ENCODE results near the gene CDH11.
A peak's percentile ranks its signal among the peaks of the same experiment; 100 is the strongest.

Gene CDH11

GRCh38 chr16:65121870-65122723 is at the start of gene CDH11:
CDH11 (minus strand) TSS chr16:65122063; CDS start chr16:65004869, 117,194 bp downstream.
- TF ChIP-seq ZNF274 (IDR thresholded peaks at IDR 0.05; ENCODE audit: low read depth, low read length) (no peak), YY1 (IDR thresholded peaks at IDR 0.05; ENCODE audit: insufficient read depth, insufficient read length) (no peak), SUZ12 (IDR thresholded peaks at IDR 0.05; ENCODE audit: extremely low read depth, insufficient read depth, insufficient read length) (no peak)
- Histone ChIP-seq H3K9ac (ENCODE audit: insufficient read length, low read depth) (peak within 1 kb of the TSS; percentile 86), H3K9me3 (ENCODE audit: insufficient read depth, low read length) (no peaks in the 10 kb centered on the region), H3K27me3 (ENCODE audit: insufficient read depth, insufficient read length) (peaks cover 68% of the 10 kb centered on the region), H3K4me3 (ENCODE audit: insufficient read length, low read depth) (peak within 1 kb of the TSS; percentile 72), H3K36me3 (ENCODE audit: insufficient read depth, insufficient read length, low read length) (peaks cover 4% of the 10 kb centered on the region), H3K4me1 (ENCODE audit: insufficient read depth, insufficient read length) (no peaks in the 10 kb centered on the region)
- peak; percentile 50 for DNase-seq (ENCODE audit: low read depth, low spot score)

- no peaks in the 10 kb centered on the region for H3K36me3 ChIP-seq (ENCODE audit: insufficient read depth, insufficient read length, low read length)
- peak; percentile 72 for DNase-seq (ENCODE audit: low read depth, low spot score)
- no peak overlapping the region for H3K9ac ChIP-seq (ENCODE audit: insufficient read length, low read depth)
- H3K4me3 ChIP-seq (ENCODE audit: insufficient read length, low read depth) = no peak overlapping the region
- no peak for TF ChIP-seq ZNF274 (IDR thresholded peaks at IDR 0.05; ENCODE audit: low read depth, low read length)
- no peak for TF ChIP-seq SUZ12 (IDR thresholded peaks at IDR 0.05; ENCODE audit: extremely low read depth, insufficient read depth, insufficient read length)
- no peak for TF ChIP-seq YY1 (IDR thresholded peaks at IDR 0.05; ENCODE audit: insufficient read depth, insufficient read length)
- no peaks in the 10 kb centered on the region for H3K27me3 ChIP-seq (ENCODE audit: insufficient read depth, insufficient read length)
- no peaks in the 10 kb centered on the region for H3K9me3 ChIP-seq (ENCODE audit: insufficient read depth, low read length)
- H3K4me1 ChIP-seq (ENCODE audit: insufficient read depth, insufficient read length) = no peaks in the 10 kb centered on the region
Observed at GRCh38 chr16:65154321-65154720, 32.5 kb upstream of the CDH11 start.

GRCh38 chr16:65153365-65154105 is 31.7 kb upstream of the CDH11 start:
- Histone ChIP-seq H3K9me3 (ENCODE audit: insufficient read depth, low read length) (no peaks in the 10 kb centered on the region), H3K27me3 (ENCODE audit: insufficient read depth, insufficient read length) (no peaks in the 10 kb centered on the region), H3K4me1 (ENCODE audit: insufficient read depth, insufficient read length) (no peaks in the 10 kb centered on the region), H3K36me3 (ENCODE audit: insufficient read depth, insufficient read length, low read length) (no peaks in the 10 kb centered on the region), H3K9ac (ENCODE audit: insufficient read length, low read depth) (no peak overlapping the region), H3K4me3 (ENCODE audit: insufficient read length, low read depth) (no peak overlapping the region)
- TF ChIP-seq ZNF274 (IDR thresholded peaks at IDR 0.05; ENCODE audit: low read depth, low read length) (no peak), YY1 (IDR thresholded peaks at IDR 0.05; ENCODE audit: insufficient read depth, insufficient read length) (no peak), SUZ12 (IDR thresholded peaks at IDR 0.05; ENCODE audit: extremely low read depth, insufficient read depth, insufficient read length) (no peak)
- no peak for DNase-seq (ENCODE audit: low read depth, low spot score)

- H3K4me1 ChIP-seq (ENCODE audit: insufficient read depth, insufficient read length) = no peaks in the 10 kb centered on the region
- no peak for DNase-seq (ENCODE audit: low read depth, low spot score)
- TF ChIP-seq ZNF274 (IDR thresholded peaks at IDR 0.05; ENCODE audit: low read depth, low read length) = no peak
- TF ChIP-seq YY1 (IDR thresholded peaks at IDR 0.05; ENCODE audit: insufficient read depth, insufficient read length) = no peak
- no peak for TF ChIP-seq SUZ12 (IDR thresholded peaks at IDR 0.05; ENCODE audit: extremely low read depth, insufficient read depth, insufficient read length)
- no peak overlapping the region for H3K4me3 ChIP-seq (ENCODE audit: insufficient read length, low read depth)
- H3K36me3 ChIP-seq (ENCODE audit: insufficient read depth, insufficient read length, low read length) = no peaks in the 10 kb centered on the region
- no peaks in the 10 kb centered on the region for H3K9me3 ChIP-seq (ENCODE audit: insufficient read depth, low read length)
- H3K27me3 ChIP-seq (ENCODE audit: insufficient read depth, insufficient read length) = no peaks in the 10 kb centered on the region
- no peak overlapping the region for H3K9ac ChIP-seq (ENCODE audit: insufficient read length, low read depth)
Observed at GRCh38 chr16:65148804-65149203, 26.9 kb upstream of the CDH11 start.

- TF ChIP-seq SUZ12 (IDR thresholded peaks at IDR 0.05; ENCODE audit: extremely low read depth, insufficient read depth, insufficient read length) (no peak), ZNF274 (IDR thresholded peaks at IDR 0.05; ENCODE audit: low read depth, low read length) (no peak), YY1 (IDR thresholded peaks at IDR 0.05; ENCODE audit: insufficient read depth, insufficient read length) (no peak)
- DNase-seq (ENCODE audit: low read depth, low spot score) = no peak
- H3K9me3 ChIP-seq (ENCODE audit: insufficient read depth, low read length) = no peaks in the 10 kb centered on the region
- H3K27me3 ChIP-seq (ENCODE audit: insufficient read depth, insufficient read length) = no peaks in the 10 kb centered on the region
- H3K4me1 ChIP-seq (ENCODE audit: insufficient read depth, insufficient read length) = no peaks in the 10 kb centered on the region
- no peaks in the 10 kb centered on the region for H3K36me3 ChIP-seq (ENCODE audit: insufficient read depth, insufficient read length, low read length)
- H3K4me3 ChIP-seq (ENCODE audit: insufficient read length, low read depth) = no peak overlapping the region
- no peak overlapping the region for H3K9ac ChIP-seq (ENCODE audit: insufficient read length, low read depth)
Observed at GRCh38 chr16:65142276-65142675, 20.4 kb upstream of the CDH11 start.

GRCh38 chr16:65136681-65137080 is 14.8 kb upstream of the CDH11 start:
- Histone ChIP-seq H3K4me1 (ENCODE audit: insufficient read depth, insufficient read length) (no peaks in the 10 kb centered on the region), H3K27me3 (ENCODE audit: insufficient read depth, insufficient read length) (no peaks in the 10 kb centered on the region), H3K36me3 (ENCODE audit: insufficient read depth, insufficient read length, low read length) (no peaks in the 10 kb centered on the region), H3K9me3 (ENCODE audit: insufficient read depth, low read length) (no peaks in the 10 kb centered on the region), H3K4me3 (ENCODE audit: insufficient read length, low read depth) (no peak overlapping the region), H3K9ac (ENCODE audit: insufficient read length, low read depth) (no peak overlapping the region)
- TF ChIP-seq ZNF274 (IDR thresholded peaks at IDR 0.05; ENCODE audit: low read depth, low read length) (no peak), YY1 (IDR thresholded peaks at IDR 0.05; ENCODE audit: insufficient read depth, insufficient read length) (no peak), SUZ12 (IDR thresholded peaks at IDR 0.05; ENCODE audit: extremely low read depth, insufficient read depth, insufficient read length) (no peak)
- no peak for DNase-seq (ENCODE audit: low read depth, low spot score)

Data from NT2/D1 (cell line).